Hypothalamus (tissue), 51 donors: ENCODE measurements around the gene HNRNPUL1.

Experiments used
- DNase-seq, 51 donors: peaks; one replicate each; lab custom pipeline; 2025; lab: John Stamatoyannopoulos, UW

HNRNPUL1 gene

DNA sequence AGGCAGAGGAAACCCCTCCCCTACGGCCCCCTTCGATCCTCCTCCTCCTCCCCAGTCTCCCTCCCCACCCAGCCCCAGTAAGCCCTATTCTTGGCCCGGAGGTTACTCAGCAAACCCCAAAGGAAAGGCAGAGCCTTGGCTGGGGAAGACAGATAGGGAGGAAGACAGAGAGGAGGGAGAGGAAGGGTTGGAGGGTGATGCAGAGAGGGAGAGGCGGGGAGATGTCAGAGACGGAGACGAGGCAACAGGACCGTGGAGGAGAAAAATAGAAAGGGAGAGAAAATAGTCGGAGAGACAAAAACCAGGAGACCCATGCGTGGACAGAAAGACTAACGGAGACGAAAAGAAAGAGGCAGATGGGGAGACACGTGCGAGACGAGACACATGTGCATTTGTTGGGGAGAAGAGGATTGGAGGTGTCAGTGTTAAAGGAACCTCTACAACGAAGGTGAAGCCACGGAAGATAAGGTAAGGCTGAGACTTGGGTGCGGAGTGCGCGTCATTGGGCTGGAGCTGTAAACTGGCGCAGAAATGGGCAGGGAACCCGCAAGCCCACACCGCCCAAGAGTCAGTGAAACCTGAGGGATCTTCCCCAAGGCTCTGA lies 86.7 kb downstream of the HNRNPUL1 start:
- DNase-seq: peak in 1 of 51 donors; percentile 89

GRCh38 chr19:41351339-41352245 lies 87.4 kb downstream of the HNRNPUL1 start:
- DNase-seq: peak in 37 of 51 donors; percentile 6 to 99 (median 34)

GRCh38 chr19:41352279-41352608 lies 88.1 kb downstream of the HNRNPUL1 start:
- DNase-seq: peak in 1 of 51 donors; percentile 89

DNA sequence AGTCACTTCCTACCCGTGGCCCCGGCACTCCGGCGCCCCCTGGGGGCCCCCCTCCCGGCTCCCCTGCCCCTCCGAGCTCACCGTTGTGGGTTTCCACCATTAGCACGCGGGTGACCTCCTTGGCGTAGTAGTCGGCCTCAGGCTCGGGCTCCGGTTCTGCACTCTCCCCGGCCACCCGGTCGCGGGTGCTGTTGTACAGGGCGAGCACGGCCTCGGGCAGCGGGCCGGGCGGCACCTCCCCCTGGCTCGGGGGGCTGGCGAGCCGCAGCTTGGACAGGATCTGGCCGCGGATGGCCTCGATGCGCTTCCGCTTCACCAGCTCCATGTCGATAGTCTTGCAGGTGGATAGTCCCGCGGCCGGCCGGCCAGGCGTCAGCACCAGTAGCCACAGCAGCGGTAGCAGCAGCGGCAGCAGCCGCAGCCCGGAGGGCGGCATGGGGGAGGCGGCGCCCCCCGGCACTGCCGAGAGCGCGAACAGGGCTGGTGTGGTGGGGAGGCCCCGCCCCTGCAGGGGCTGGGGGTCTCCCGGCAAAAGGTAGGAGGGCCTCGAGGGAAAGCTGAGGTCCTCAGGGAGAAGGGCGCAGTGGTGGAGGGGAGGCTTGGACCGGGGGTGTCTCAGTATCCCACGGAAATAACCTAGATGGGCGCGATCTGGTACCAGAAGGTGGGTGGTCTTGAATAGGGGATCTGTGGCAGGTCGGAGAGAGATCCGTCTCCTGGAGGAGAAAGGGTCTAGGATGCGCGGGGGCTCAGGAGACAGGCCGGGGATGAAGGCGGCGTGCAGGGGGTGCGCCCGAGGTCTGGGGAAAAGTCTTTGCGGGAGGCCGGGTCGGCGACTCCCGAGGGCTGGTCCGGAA lies 88.7 kb downstream of the HNRNPUL1 start:
- DNase-seq: peak in 29 of 51 donors; percentile 6 to 100 (median 23)

GRCh38 chr19:41353466-41354342 lies 89.5 kb downstream of the HNRNPUL1 start, which contains the start of gene TGFB1:
Gene TGFB1 (minus strand): TSS chr19:41353922. CDS start chr19:41353044, 878 bp downstream.
- DNase-seq: peak in 45 of 51 donors; percentile 21 to 76 (median 56)

GRCh38 chr19:41354343-41354953 lies 90.3 kb downstream of the HNRNPUL1 start:
- DNase-seq: no peak

DNA sequence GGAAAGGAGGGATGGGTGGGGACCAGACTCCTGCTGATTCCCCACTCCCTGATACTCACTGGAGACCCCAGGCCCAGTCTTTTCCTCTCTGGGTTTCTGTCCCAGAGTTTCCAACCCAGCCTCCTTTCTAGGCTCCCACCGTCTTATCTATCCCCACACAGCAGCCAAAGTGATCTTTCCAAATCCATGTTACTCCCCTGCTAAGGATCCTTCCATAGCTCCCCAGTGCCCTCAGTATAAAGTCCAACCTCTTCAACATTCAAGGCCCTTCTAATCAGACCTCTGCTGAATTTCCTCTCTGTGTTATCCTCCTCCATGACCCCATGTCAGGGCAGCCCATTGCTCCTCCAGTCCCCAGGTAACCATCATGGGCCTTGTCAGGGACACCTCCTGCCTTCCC lies 90.9 kb downstream of the HNRNPUL1 start:
- no peak for DNase-seq

- DNase-seq: no peak
Observed at GRCh38 chr19:41355802-41356201, 91.6 kb downstream of the HNRNPUL1 start.

GRCh38 chr19:41356984-41357739 lies 93.0 kb downstream of the HNRNPUL1 start:
- DNase-seq: no peak
